Measurements from ENCODE around the gene SUGCT.
"Not testable (repeated sequence)": the region's sequence is repeated elsewhere in the genome, so short reads cannot be mapped to it uniquely, and the experiment has no call there.

SUGCT gene

GRCh38 chr7:40134428-40135316 lies at the start of gene SUGCT, which contains the start of gene MPLKIP:
TSS of gene SUGCT (plus strand) at chr7:40135005.
TSS of gene MPLKIP (minus strand) at chr7:40134622. CDS start at chr7:40134567, 55 bp downstream.
- DNase-seq (ENCODE audit: low read depth), result peak; percentile 83

GRCh38 chr7:40092182-40092581 lies 42.6 kb upstream of the SUGCT start:
- DNase-seq (ENCODE audit: low read depth), result no peak

- DNase-seq (ENCODE audit: low read depth), result peak; percentile 40
Observed at GRCh38 chr7:40093631-40094350, 41.0 kb upstream of the SUGCT start.

GRCh38 chr7:40095230-40095629 lies 39.6 kb upstream of the SUGCT start:
- no peak for DNase-seq (ENCODE audit: low read depth)

- no peak for DNase-seq (ENCODE audit: low read depth)
Observed at GRCh38 chr7:40095695-40096327, 39.0 kb upstream of the SUGCT start.

GRCh38 chr7:40097728-40098127 lies 37.1 kb upstream of the SUGCT start:
- DNase-seq (ENCODE audit: low read depth), result no peak

GRCh38 chr7:40098810-40099209 lies 36.0 kb upstream of the SUGCT start:
- DNase-seq (ENCODE audit: low read depth), result no peak

- DNase-seq (ENCODE audit: low read depth), result peak; percentile 29
Observed at GRCh38 chr7:40099837-40100236, 35.0 kb upstream of the SUGCT start.

- DNase-seq (ENCODE audit: low read depth), result no peak
Observed at GRCh38 chr7:40101201-40101600, 33.6 kb upstream of the SUGCT start.

- DNase-seq (ENCODE audit: low read depth), result no peak
Observed at GRCh38 chr7:40102897-40103296, 31.9 kb upstream of the SUGCT start.

- no peak for DNase-seq (ENCODE audit: low read depth)
Observed at GRCh38 chr7:40105879-40106473, 28.8 kb upstream of the SUGCT start.

- DNase-seq (ENCODE audit: low read depth), result no peak
Observed at GRCh38 chr7:40115936-40116335, 18.9 kb upstream of the SUGCT start.

GRCh38 chr7:40117199-40117598 lies 17.6 kb upstream of the SUGCT start:
- DNase-seq (ENCODE audit: low read depth), result peak; percentile 40

GRCh38 chr7:40118201-40118600 lies 16.6 kb upstream of the SUGCT start:
- DNase-seq (ENCODE audit: low read depth), result not testable (repeated sequence)

- peak; percentile 35 for DNase-seq (ENCODE audit: low read depth)
Observed at GRCh38 chr7:40120020-40120419, 14.8 kb upstream of the SUGCT start.

- not testable (repeated sequence) for DNase-seq (ENCODE audit: low read depth)
Observed at GRCh38 chr7:40122100-40122939, 12.5 kb upstream of the SUGCT start.

GRCh38 chr7:40122940-40123254 lies 11.9 kb upstream of the SUGCT start:
- no peak for DNase-seq (ENCODE audit: low read depth)

GRCh38 chr7:40133561-40134427 lies 1.0 kb upstream of the SUGCT start:
- peak; percentile 44 for DNase-seq (ENCODE audit: low read depth)

- no peak for DNase-seq (ENCODE audit: low read depth)
Observed at GRCh38 chr7:40135317-40135610, 459 bp downstream of the SUGCT start.

- no peak for DNase-seq (ENCODE audit: low read depth)
Observed at GRCh38 chr7:40137563-40137962, 2.8 kb downstream of the SUGCT start.

- no peak for DNase-seq (ENCODE audit: low read depth)
Observed at GRCh38 chr7:40138973-40139372, 4.2 kb downstream of the SUGCT start.

All from amniotic epithelial cell (primary cell).